Measurements from ENCODE around the gene EHD1. TPM values are rescaled to one million over a fixed set of nuclear protein-coding genes. Genes with fewer than 3 reads are reported as not detected.
A peak's percentile ranks its signal among the peaks of the same experiment; 100 is the strongest.

The EHD1 gene
- 56.8 TPM for total RNA-seq (ENCODE audit: insufficient read depth, low replicate concordance)

GRCh38 chr11:64878494-64879243 is at the start of gene EHD1:
EHD1 (minus strand) TSS chr11:64878621; CDS start chr11:64878464, 157 bp downstream.
- peak; percentile 98 for DNase-seq (ENCODE audit: low spot score)

GRCh38 chr11:64926689-64927088 is 48.3 kb upstream of the EHD1 start:
- no peak for DNase-seq (ENCODE audit: low spot score)

GRCh38 chr11:64925536-64926436 is 47.4 kb upstream of the EHD1 start:
- DNase-seq (ENCODE audit: low spot score) = no peak

DNA sequence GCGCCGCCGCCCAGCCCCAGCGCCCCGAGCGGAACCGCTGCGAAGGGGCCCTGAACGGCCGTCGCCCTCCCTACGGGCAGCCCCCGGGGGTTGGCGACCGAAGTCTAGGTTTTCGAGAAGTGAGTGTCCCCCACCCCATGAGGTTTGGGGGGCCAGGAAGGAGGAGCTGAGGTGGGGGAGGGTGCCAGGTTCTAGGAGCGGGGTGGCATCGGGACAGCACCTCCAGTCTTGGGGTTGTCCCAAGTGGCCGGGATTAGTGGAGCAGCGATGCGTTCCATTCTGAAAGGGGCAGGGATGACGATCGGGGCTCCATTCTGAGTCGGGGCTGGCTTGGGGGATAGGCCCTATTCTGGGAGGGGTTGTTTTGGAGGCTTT is 46.5 kb upstream of the EHD1 start:
- DNase-seq (ENCODE audit: low spot score) = peak; percentile 23

DNA sequence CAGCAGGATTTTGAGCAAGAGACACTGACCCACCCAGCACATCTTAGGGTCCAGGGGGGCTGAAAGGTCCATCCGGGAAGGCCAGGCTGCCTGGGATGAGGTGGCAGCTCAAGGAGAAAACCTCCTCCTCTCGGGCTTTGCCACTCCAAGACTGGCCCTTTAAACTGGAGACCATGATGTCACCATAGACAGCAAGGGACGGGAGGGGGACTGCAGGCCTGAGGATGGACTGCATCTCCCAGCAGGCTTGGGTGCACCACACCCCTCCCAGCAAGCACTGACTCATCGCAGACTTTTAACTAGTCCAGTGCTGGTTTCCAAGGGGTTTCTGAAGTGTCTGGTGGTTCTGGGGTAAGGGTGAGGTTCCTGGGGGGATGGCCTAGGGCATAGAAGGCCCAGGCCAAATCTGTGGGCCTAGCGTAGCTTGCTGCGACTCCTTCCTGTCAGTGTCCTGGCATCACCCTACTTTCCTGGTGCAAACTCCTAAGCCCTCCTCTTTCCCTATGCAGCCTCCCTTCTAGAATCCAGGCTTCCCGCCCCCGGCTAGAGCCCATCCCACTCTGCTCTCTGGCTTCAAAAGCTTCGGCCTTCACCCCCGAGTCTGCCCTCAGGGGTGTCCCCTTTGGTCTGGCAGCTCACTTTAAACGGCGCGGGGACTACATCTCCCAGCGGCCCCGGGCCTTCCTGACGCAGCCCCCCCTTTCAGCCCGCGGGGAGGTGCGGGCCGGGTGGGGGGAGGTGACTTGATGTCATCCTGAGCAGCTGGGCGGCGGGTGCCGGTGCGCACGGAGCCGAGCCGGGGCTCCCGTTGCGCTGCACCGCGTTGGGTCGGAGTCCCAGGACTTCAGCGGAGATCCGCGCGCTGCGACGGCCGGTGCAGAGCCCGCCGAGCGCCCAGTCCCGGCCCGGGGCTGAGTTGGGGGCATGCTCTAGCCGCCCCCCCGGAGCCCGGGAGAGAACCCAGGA is 45.8 kb upstream of the EHD1 start, which contains the start of gene PPP2R5B:
Gene PPP2R5B (plus strand): TSS at position 746 of the 966 bp plus-strand sequence. CDS start 1,046 bp downstream, outside the sequence.
- peak; percentile 98 for DNase-seq (ENCODE audit: low spot score)

DNA sequence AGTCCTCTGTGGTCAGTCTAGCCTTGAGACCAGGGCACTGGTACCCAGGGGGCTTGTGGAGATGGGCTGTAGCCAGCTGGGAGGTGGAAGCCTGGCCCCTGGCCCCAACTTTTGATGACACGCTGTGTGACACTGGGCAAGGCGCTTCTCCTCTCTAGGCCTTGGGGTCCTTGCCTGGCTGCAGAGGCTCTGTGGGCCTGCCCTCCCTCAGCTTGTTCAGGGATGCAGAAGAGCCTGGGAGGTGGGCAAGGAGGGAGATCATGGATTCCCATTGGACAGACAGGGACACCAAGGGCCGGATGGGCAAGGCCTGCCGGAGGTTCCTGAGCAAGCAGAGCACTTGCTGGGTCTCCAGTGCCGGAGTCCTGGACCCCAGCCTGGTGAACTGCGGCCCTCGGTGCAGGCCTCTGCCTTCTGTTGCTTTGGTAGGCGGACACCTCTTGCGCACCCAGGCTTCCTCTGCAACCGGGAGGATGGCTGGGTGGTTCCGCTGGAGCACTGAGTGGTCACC is 44.8 kb upstream of the EHD1 start:
- DNase-seq (ENCODE audit: low spot score) = no peak

DNA sequence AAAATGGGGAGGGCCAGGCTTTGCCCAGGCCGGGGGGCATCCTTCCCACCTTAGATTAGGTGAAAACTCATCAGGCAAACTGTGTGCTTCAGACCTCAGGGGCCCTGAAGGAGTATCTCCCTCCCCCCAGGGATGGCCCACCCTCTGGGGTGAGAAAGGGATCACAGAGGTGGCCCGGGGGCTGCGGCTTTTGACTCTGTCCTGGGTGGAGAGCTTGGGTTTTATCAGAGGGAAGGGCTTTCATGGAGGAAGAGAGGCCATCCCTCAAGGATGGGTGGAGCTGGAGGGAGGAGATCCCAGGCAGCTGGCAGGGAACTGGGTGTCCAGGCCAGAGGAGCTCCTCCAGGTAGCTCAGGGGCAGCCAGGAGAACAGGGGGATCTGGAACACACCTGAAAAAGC is 43.0 kb upstream of the EHD1 start:
- no peak for DNase-seq (ENCODE audit: low spot score)

- no peak for DNase-seq (ENCODE audit: low spot score)
Observed at GRCh38 chr11:64920124-64920523, 41.7 kb upstream of the EHD1 start.

DNA sequence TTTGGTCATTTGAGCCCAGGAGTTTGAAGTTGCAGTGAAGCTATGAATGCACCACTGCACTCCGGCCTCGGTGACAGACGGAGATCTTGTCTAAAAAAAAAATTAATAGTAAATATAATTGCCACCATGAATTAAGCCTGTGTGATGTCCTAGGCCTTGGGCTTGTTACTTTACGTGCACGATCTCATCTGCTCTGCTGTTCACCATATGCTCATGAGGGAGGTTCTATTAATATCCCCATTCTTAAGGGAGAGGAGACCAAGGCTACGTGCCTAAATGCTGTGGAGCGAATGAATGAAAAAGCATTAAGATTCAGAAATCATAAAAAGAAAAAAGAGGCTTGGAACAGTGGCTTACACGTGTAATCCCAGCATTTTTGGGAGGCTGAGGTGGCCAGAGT is 41.2 kb upstream of the EHD1 start:
- no peak for DNase-seq (ENCODE audit: low spot score)

DNA sequence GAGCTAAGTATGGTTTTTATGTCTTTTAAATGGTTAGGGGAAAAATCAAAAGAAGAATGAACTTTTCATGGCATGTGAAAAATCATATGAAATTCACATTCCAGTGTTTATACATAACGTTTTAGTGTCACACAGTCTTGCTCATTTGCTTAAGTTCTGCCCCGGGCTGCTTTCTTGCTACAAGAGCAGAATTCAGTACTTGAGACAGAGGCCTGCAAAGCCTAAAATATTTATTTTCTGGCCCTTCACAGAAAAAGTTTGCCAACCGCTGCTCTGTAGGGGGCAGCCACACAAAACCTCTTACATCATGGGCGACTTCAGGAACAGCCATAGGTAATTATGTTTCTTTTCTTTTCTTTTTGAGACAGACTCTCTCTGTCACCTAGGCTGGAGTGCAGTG is 39.6 kb upstream of the EHD1 start:
- peak; percentile 64 for DNase-seq (ENCODE audit: low spot score)

GRCh38 chr11:64917663-64917995 is 39.2 kb upstream of the EHD1 start:
- DNase-seq (ENCODE audit: low spot score) = no peak

DNA sequence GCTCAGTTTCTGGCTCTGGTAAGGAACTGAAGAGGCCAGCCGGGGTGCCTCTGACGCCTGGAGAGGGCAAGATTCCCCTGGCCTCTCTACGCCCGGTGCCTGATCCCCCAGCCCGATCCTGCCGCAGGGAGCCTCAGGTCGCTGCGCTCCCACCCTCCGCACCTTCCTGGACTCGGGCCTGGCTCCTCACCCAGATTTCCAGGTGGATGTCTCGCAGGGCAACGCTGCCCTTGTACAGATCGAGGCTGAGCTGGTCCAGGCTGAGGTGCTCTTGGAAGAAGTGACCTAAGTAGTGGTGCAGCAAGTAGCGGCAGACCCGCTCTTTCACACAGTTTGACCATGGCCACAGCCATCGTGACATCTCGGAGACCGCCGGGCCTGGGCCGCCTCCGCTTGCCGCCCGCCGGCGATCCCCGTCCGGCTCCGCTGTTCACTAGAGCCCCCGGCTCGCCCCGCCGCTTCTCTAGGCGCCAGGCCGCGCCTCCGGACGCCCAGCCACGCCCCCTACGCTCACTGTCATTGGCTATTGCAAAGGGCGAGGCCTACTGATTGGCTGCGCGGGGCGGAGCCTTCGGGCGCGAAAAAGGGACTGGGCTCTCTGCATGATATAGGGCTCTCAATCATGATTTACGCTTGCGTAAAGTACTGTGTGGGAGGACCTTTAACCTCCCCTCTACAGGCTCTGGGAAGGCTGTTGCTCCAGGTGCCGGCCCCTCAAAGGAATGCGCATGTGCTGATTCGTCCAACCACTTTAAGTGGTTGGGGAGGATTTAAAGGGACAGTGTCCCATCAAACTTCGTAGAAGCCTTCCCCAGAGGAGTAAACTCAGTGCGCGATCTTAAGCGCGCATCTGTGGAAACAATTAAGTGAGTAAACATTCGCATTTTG is 38.6 kb upstream of the EHD1 start, which contains the start of gene ATG2A:
Gene ATG2A (minus strand): TSS at position 435 of the 888 bp plus-strand sequence. CDS start 74 bp downstream, at position 361.
- peak; percentile 100 for DNase-seq (ENCODE audit: low spot score)

DNA sequence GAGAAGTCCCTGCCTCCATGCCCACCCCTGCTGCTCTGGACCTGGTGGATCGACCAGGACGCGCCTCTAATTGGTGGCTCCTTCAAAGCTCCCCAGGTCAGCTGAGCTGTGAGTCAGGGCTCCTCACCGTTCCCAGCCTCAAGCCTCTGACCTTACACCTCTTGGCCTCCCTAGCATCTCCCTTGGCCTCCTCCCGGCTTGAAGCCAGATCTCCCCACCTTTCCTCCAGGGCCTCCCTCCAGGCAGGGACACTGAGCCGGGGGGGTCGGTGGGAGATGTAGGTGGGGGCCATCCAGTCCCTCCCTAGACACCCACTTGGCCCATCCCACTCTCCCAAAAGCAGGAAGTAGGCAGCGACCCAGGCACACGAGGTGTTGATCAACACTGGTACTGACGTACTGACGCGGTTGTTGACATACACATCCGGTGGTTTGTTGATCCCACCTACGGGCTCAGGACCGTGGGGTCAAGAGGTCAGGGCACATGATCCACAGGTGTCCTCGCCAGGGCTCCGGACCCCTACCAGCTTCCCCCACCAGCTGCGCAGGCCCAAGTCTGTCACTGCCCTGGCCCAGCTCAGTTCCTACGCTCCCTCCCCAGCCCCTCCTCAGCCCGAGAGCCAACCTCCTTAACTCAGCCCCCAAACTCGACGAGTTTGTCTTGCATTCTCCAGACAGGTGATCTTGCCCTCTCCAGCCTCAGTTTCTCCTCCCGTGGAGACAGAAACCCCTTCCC is 37.8 kb upstream of the EHD1 start:
- DNase-seq (ENCODE audit: low spot score) = peak; percentile 36

GRCh38 chr11:64915376-64915887 is 37.0 kb upstream of the EHD1 start:
- no peak for DNase-seq (ENCODE audit: low spot score)

- DNase-seq (ENCODE audit: low spot score) = no peak
Observed at GRCh38 chr11:64914123-64914522, 35.7 kb upstream of the EHD1 start.

DNA sequence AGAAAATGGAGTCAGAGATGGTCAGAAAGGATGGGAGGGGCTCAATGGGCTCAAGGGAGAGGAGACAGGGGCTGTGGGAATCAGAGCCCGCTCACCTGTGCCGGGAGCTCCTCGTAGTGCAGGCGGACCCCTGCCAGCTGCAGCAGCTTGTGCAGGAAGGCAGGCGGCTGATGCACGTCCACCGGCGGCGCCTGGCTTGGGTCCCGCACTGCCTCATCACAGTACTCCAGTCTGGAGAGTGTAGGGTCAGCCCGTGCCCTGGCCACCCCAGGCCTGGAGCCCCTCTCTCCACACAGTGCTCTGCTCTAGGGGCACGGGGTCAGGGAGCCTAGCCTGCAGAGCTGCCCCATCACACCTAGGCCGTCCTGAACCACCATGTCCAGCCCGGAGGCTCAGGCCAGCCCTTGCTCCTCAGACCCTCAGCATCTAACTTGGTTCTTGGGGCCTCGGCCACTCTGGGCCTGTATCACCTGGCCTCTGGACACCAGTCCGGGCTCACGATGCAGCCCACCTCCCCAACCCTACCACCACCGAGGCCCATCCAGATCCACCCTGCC is 34.8 kb upstream of the EHD1 start:
- no peak for DNase-seq (ENCODE audit: low spot score)

DNA sequence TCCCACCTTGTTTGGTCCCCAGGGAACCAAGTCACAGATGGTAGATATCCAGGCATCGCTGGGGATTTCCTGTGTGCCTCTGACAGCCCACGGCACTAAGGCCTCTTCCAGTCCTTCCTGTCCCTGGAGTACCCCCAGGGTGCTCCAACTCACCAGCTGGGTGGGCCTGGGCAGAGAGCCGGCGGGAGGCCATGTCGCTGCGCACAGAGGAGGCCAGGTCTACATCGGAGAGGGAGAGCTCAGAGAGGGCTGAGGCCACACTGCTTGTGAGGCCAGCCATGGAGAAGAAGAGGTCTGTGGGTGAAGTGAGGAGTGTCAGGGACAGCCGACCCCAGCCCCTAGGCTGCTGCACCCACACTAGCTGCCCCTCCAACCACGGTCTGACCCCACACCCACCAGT is 33.3 kb upstream of the EHD1 start:
- no peak for DNase-seq (ENCODE audit: low spot score)

GRCh38 chr11:64911142-64911541 is 32.7 kb upstream of the EHD1 start:
- DNase-seq (ENCODE audit: low spot score) = no peak
